ENCODE results near the gene ZNF727. TPM values are rescaled to one million over a fixed set of nuclear protein-coding genes. Genes with fewer than 3 reads are reported as not detected.
"Not testable (repeated sequence)": the region's sequence is repeated elsewhere in the genome, so short reads cannot be mapped to it uniquely, and the experiment has no call there.

The ZNF727 gene
- total and polyA plus RNA-seq, 9 donors = 1.1 to 20.2 (median 11.8) TPM

DNA sequence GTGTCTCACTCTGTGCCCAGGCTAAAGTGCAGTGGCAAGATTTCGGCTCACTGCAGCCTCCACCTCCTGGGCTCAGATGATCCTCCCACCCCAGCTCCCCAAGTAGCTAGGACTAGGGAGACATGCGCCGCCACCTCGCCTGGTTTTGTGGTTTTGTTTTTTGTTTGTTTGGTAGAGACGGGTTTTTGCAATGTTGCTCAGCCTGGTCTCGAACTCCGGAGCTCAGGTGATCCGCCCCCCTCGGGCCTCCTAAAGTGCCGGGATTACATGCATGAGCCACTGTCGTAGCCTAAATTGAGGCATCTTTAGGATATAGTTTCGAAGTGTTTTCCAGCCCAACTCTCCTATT is 781 bp downstream of the ZNF727 start:
- WGBS, 3 donors = 8 to 54% (median 18%) methylated on average over 12 of the region's 12 CpGs
- Histone ChIP-seq H3K4me1 (ENCODE audit: insufficient read depth) (no peaks in the 10 kb centered on the region), H3K27me3 (no peaks in the 10 kb centered on the region), H3K27ac (peak overlapping the region; percentile 26 to 84), H3K36me3 (no peaks in the 10 kb centered on the region), H3K4me3 (peak overlapping the region; percentile 40), H3K9me3 (no peaks in the 10 kb centered on the region)
- no peak for TF ChIP-seq POLR2A (IDR thresholded peaks at IDR 0.05)
- TF ChIP-seq EP300 (IDR thresholded peaks at IDR 0.05) = no peak
- TF ChIP-seq, protein P1, sequence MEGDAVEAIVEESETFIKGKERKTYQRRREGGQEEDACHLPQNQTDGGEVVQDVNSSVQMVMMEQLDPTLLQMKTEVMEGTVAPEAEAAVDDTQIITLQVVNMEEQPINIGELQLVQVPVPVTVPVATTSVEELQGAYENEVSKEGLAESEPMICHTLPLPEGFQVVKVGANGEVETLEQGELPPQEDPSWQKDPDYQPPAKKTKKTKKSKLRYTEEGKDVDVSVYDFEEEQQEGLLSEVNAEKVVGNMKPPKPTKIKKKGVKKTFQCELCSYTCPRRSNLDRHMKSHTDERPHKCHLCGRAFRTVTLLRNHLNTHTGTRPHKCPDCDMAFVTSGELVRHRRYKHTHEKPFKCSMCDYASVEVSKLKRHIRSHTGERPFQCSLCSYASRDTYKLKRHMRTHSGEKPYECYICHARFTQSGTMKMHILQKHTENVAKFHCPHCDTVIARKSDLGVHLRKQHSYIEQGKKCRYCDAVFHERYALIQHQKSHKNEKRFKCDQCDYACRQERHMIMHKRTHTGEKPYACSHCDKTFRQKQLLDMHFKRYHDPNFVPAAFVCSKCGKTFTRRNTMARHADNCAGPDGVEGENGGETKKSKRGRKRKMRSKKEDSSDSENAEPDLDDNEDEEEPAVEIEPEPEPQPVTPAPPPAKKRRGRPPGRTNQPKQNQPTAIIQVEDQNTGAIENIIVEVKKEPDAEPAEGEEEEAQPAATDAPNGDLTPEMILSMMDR (IDR thresholded peaks at IDR 0.05) = no peak
- intact Hi-C loops (cut with DNase I) = no loop called here
- peak in 1 of 5 donors; percentile 31 for DNase-seq

DNA sequence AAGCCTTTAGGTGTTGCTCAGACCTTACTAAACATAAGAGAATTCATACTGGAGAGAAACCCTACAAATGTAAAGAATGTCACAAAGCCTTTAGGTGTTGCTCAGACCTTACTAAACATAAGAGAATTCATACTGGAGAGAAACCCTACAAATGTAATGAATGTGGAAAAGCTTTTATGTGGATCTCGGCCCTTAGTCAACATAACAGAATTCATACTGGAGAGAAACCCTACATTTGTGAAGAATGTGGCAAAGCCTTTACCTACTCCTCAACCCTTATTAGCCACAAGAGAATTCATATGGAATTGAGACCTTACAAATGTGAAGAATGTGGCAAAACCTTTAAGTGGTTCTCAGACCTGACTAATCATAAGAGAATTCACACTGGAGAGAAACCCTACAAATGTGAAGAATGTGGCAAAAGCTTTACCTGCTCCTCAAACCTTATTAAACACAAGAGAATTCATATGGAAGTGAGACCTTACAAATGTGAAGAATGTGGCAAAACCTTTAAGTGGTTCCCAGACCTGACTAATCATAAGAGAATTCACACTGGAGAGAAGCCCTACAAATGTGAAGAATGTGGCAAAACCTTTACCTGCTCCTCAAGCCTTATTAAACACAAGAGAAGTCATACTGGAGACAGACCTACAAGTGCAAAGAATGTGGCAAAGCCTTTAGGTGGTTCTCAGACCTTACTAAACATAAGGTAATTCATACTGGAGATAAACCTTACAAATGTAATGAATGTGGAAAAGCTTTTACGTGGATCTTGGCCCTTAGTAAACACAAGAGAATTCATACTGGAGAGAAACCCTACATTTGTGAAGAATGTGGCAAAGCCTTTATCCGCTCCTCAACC is 32.8 kb downstream of the ZNF727 start:
- 74 to 86% (median 81%) methylated on average over 3 of the region's 3 CpGs for WGBS, 3 donors
- peaks cover 3 to 75% of the 10 kb centered on the region in 2 donors for H3K9me3 ChIP-seq
- H3K27me3 ChIP-seq = not testable (repeated sequence)

DNA sequence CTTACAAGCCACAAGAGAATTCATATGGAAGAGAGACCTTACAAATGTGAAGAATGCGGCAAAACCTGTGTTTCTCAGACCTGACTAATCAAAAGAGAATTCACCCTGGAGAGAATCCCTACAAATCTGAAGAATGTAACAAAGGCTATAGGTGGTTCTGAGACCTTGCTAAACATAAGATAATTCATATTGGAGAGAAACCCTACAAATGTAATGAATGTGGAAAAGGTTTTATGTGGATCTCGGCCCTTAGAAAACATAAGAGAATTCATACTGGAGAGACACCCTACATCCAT is 33.4 kb downstream of the ZNF727 start:
- peaks cover 5 to 78% of the 10 kb centered on the region in 2 donors for H3K9me3 ChIP-seq
- 88 to 95% (median 89%) methylated on average over 2 of the region's 2 CpGs for WGBS, 3 donors
- no peak overlapping the region for H3K4me3 ChIP-seq
- intact Hi-C loops (cut with DNase I) = no loop called here
- no peak overlapping the region for H3K27ac ChIP-seq
- no peaks in the 10 kb centered on the region for H3K36me3 ChIP-seq
- DNase-seq = no peak
- TF ChIP-seq EP300 (IDR thresholded peaks at IDR 0.05) (no peak), POLR2A (IDR thresholded peaks at IDR 0.05) (no peak)
- H3K4me1 ChIP-seq (ENCODE audit: insufficient read depth) = no peaks in the 10 kb centered on the region
- H3K27me3 ChIP-seq = peaks cover 4% of the 10 kb centered on the region

More for the DNA sequence above, 32.8 kb downstream of the ZNF727 start:
- H3K27ac ChIP-seq; intact Hi-C loops (cut with DNase I); H3K4me3 ChIP-seq; H3K36me3 ChIP-seq; DNase-seq; H3K4me1 ChIP-seq (ENCODE audit: insufficient read depth): not testable (repeated sequence)

DNA sequence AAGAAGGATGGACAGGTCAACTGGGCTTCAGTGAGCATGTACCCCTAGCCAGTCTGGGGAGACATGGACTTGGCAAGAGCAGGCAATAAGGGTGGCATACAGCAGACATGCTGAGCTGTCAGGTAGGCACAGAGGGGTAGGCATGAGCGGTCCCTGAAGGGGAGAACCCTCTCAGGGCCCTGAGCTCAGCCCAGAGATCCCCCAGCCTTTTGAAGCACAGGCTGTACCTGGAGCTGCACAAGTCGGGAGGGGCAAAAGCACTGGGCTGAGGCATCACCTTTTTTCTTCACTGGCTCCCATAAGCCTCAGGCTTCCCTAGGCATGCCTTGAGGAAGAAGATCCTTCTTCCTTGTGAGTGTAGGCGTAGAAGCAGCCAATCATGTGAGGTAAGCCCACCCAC is 42.3 kb downstream of the ZNF727 start:
- no peaks in the 10 kb centered on the region for H3K27me3 ChIP-seq
- no peak for DNase-seq
- H3K4me3 ChIP-seq = no peak overlapping the region
- H3K4me1 ChIP-seq (ENCODE audit: insufficient read depth) = no peaks in the 10 kb centered on the region
- TF ChIP-seq, protein P1 (IDR thresholded peaks at IDR 0.05) = no peak
- TF ChIP-seq POLR2A (IDR thresholded peaks at IDR 0.05) (no peak), EP300 (IDR thresholded peaks at IDR 0.05) (no peak)
- peaks cover 5 to 17% of the 10 kb centered on the region in 2 donors for H3K9me3 ChIP-seq
- no peak overlapping the region for H3K27ac ChIP-seq
- 49 to 78% (median 63%) methylated on average over 3 of the region's 3 CpGs for WGBS, 3 donors
- intact Hi-C loops (cut with DNase I) = no loop called here
- no peaks in the 10 kb centered on the region for H3K36me3 ChIP-seq

DNA sequence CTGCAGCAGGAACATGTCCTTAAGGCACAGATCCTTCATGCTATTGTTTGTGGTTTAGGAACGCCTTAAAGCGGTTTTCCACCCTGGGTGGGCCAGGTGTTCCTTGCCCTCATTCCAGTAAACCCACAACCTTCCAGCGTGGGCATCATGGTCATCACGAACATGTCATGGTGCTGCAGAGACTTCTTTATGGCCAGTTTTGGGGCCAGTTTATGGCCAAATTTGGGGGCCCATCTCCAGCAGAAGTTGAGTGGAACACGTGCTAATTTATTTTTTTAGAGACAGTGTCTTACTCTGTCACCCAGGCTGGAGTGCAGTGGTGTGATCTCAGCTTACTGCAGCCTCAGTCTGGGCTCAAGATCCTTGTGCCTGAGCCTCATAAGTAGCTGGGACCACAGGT is 43.6 kb downstream of the ZNF727 start:
- DNase-seq; H3K4me1 ChIP-seq (ENCODE audit: insufficient read depth); H3K27me3 ChIP-seq; H3K9me3 ChIP-seq; H3K4me3 ChIP-seq; intact Hi-C loops (cut with DNase I); H3K27ac ChIP-seq; H3K36me3 ChIP-seq: not testable (repeated sequence)
- 78 to 85% (median 81%) methylated on average over 5 of the region's 5 CpGs for WGBS, 3 donors

Other genes starting within 250 kb of the ZNF727 start
- gene ZNF722, start 46.6 kb upstream of the ZNF727 start, total RNA-seq = not detected
- gene ZNF722, start 46.6 kb upstream of the ZNF727 start, polyA plus RNA-seq = not detected
- not detected for gene ZNF735, start 161.8 kb downstream of the ZNF727 start, total RNA-seq
- gene ZNF735, start 161.8 kb downstream of the ZNF727 start, polyA plus RNA-seq = not detected
- gene ZNF679, start 183.0 kb downstream of the ZNF727 start, total RNA-seq = not detected
- gene ZNF679, start 183.0 kb downstream of the ZNF727 start, polyA plus RNA-seq = not detected

Data from ovary (tissue), 9 donors.